Immature natural killer cell (primary cell): ENCODE results near the gene CLMN. TPM values are rescaled to one million over a fixed set of nuclear protein-coding genes. Genes with fewer than 3 reads are reported as not detected.

Experiments
- DNase-seq, 3 donors: peaks; one replicate each; pipeline ENCODE4 v3.0.0; 2022; ENCODE audit warnings: mixed read lengths in 1 of 3
- H3K27ac Mint-ChIP-seq, 6 donors: one replicate each; pipeline ENCODE4 v1.8.0; 2020; ENCODE audit warnings: mixed read lengths in 6 of 6, mild to moderate bottlenecking in 5 of 6, inconsistent platforms in 4 of 6, moderate library complexity in 3 of 6
- H3K27me3 Mint-ChIP-seq, 3 donors: one replicate each; pipeline ENCODE4 v1.8.0; 2020 to 2021; ENCODE audit warnings: low read depth in 3 of 3, mild to moderate bottlenecking in 3 of 3, mixed read lengths in 3 of 3, moderate library complexity in 3 of 3, inconsistent platforms in 1 of 3
- H3K36me3 Mint-ChIP-seq, 3 donors: one replicate each; pipeline ENCODE4 v1.8.0; 2020; ENCODE audit warnings: mixed read lengths in 3 of 3, inconsistent platforms in 2 of 3, mild to moderate bottlenecking in 2 of 3
- H3K4me1 Mint-ChIP-seq, 2 donors: one replicate each; pipeline ENCODE4 v1.8.0; 2020; ENCODE audit warnings: inconsistent platforms in 2 of 2, mild to moderate bottlenecking in 2 of 2, mixed read lengths in 2 of 2, moderate library complexity in 1 of 2
- H3K4me3 Mint-ChIP-seq, 5 donors: one replicate each; pipeline ENCODE4 v1.8.0; 2020; ENCODE audit warnings: mild to moderate bottlenecking in 5 of 5, mixed read lengths in 5 of 5, inconsistent platforms in 3 of 5, moderate library complexity in 3 of 5
- H3K9me3 Mint-ChIP-seq, 6 donors: one replicate each; pipeline ENCODE4 v1.8.0; 2020; ENCODE audit warnings: mild to moderate bottlenecking in 6 of 6, mixed read lengths in 6 of 6, inconsistent platforms in 4 of 6, moderate library complexity in 3 of 6
- polyA plus RNA-seq, 3 donors: library from polyadenylated mRNA; unstranded; fragments of 300-500 nt; fragmentation: Illumina TruSeq; gene quantifications; one replicate each; pipeline ENCODE4 v1.2.3, GENCODE V29; 2021

Gene CLMN
- polyA plus RNA-seq, 3 donors from 2014 or later: 0.09 to 0.39 TPM; not detected in 1

DNA sequence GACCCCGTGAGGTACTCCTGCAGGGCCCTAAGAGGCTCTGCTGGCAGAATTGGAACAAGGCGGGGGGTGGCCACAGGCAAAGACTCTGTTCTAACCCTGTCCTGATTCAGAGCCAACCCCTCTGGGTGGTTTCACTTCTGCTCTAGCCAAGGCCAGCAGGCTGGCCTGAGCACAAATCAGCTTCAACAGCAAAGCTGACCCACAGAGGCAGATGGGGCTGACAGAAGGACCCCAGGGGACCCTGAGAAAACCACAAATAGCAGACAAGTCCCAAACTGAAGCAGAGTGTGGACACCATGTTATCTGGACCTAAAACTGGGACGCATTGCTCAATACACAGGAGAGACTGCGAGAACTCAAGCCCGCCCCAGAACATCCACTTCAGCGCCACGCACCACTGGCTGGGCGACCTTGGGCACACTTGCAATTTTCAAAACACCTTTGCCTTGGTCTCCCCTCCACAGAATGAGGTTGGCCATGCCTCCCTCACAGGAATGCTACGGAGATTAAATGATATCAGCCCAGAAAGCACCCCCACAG lies 85.9 kb downstream of the CLMN start:
- Mint-ChIP-seq H3K4me3 (no peak overlapping the region), H3K9me3 (no peaks in the 10 kb centered on the region), H3K27me3 (peaks cover 0 to 5% (median 2%) of the 10 kb centered on the region in 3 donors), H3K27ac (no peak overlapping the region), H3K36me3 (no peaks in the 10 kb centered on the region), H3K4me1 (no peaks in the 10 kb centered on the region)
- DNase-seq: no peak

DNA sequence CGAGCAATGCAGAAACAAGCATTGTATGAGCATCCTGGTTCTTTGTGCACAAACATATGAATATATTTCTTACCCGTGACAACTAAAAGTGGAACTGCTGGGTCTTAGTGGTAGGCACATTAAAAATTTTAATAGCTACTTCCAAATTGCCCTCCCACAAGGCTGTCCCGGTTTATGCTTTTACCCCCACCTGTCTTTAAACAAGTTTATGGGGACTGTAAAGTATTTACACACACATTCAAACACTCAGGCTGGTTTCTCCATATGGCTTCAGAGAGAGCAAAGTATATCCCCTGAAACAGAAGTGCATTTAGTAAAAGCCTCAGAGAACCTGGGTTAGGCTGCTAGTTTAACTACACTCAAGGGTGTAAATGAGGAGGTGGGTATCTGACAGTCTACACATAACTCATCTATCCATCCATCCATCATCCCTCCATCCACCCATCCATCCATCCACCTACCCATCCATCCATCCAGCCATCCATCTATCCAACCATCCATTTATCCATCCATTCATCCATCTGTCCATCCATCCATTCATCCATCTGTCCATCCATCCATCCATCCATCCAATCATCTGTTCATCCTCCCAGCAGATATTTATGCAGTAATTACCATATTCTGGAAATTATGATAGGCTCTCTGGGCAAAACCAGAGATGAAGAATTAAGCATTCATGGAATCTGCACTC lies 86.7 kb downstream of the CLMN start:
- Mint-ChIP-seq H3K9me3 (no peaks in the 10 kb centered on the region), H3K27ac (no peak overlapping the region), H3K4me3 (no peak overlapping the region), H3K27me3 (peaks cover 0 to 5% (median 4%) of the 10 kb centered on the region in 3 donors), H3K4me1 (no peaks in the 10 kb centered on the region), H3K36me3 (no peaks in the 10 kb centered on the region)
- no peak for DNase-seq

- no peak for DNase-seq
- Mint-ChIP-seq H3K27me3 (peaks cover 0 to 4% (median 3%) of the 10 kb centered on the region in 3 donors), H3K4me1 (no peaks in the 10 kb centered on the region), H3K27ac (no peak overlapping the region), H3K36me3 (no peaks in the 10 kb centered on the region), H3K9me3 (no peaks in the 10 kb centered on the region), H3K4me3 (no peak overlapping the region)
These were observed 87.6 kb downstream of the CLMN start for GRCh38 chr14:95231966-95232633.

- Mint-ChIP-seq H3K27me3 (peaks cover 0 to 3% (median 3%) of the 10 kb centered on the region in 3 donors), H3K4me3 (no peak overlapping the region), H3K36me3 (no peaks in the 10 kb centered on the region), H3K9me3 (no peaks in the 10 kb centered on the region), H3K4me1 (no peaks in the 10 kb centered on the region), H3K27ac (no peak overlapping the region)
- no peak for DNase-seq
These were observed 90.0 kb downstream of the CLMN start for GRCh38 chr14:95229749-95230148.

- no peaks in the 10 kb centered on the region for H3K4me1 Mint-ChIP-seq
- no peaks in the 10 kb centered on the region for H3K9me3 Mint-ChIP-seq
- no peak overlapping the region for H3K4me3 Mint-ChIP-seq
- no peak for DNase-seq
- no peak overlapping the region for H3K27ac Mint-ChIP-seq
- H3K36me3 Mint-ChIP-seq: no peaks in the 10 kb centered on the region
- H3K27me3 Mint-ChIP-seq: peaks cover 0 to 4% (median 4%) of the 10 kb centered on the region in 3 donors
These were observed 91.5 kb downstream of the CLMN start for GRCh38 chr14:95228240-95228639.

GRCh38 chr14:95227279-95227860 lies 92.3 kb downstream of the CLMN start:
- Mint-ChIP-seq H3K27ac (no peak overlapping the region), H3K27me3 (peaks cover 0 to 4% (median 4%) of the 10 kb centered on the region in 3 donors), H3K4me3 (no peak overlapping the region), H3K4me1 (no peaks in the 10 kb centered on the region), H3K36me3 (no peaks in the 10 kb centered on the region), H3K9me3 (no peaks in the 10 kb centered on the region)
- no peak for DNase-seq

DNA sequence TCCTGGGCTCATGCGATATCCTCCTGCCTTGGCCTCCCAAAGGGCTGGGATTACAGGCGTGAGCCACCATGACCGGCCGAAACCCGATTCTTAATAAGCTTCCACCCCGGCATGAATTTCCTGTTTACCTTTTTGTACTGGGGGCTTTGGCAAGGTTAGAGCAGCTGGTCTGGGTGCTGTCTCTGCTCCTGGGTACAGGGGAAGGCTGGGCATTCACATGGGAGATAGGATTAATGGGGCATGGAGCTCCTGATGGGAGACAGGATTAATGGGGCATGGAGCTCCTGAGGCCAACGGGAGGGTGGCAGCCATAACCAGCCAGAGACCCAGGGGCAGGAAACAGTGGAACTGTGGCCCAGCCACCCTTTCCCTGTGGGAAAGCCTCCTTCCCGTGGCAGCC lies 92.9 kb downstream of the CLMN start:
- Mint-ChIP-seq H3K4me1 (no peaks in the 10 kb centered on the region), H3K4me3 (no peak overlapping the region), H3K27me3 (peaks cover 0 to 4% (median 4%) of the 10 kb centered on the region in 3 donors), H3K36me3 (no peaks in the 10 kb centered on the region), H3K27ac (no peak overlapping the region), H3K9me3 (no peaks in the 10 kb centered on the region)
- no peak for DNase-seq

GRCh38 chr14:95225251-95225887 lies 94.3 kb downstream of the CLMN start:
- Mint-ChIP-seq H3K9me3 (no peaks in the 10 kb centered on the region), H3K27ac (no peak overlapping the region), H3K4me3 (no peak overlapping the region), H3K27me3 (peaks cover 0 to 4% (median 4%) of the 10 kb centered on the region in 3 donors), H3K4me1 (no peaks in the 10 kb centered on the region), H3K36me3 (no peaks in the 10 kb centered on the region)
- no peak for DNase-seq

GRCh38 chr14:95222870-95223398 lies 96.8 kb downstream of the CLMN start:
- H3K4me3 Mint-ChIP-seq: no peak overlapping the region
- H3K27me3 Mint-ChIP-seq: peaks cover 0 to 4% (median 3%) of the 10 kb centered on the region in 3 donors
- H3K27ac Mint-ChIP-seq: no peak overlapping the region
- DNase-seq: no peak
- no peaks in the 10 kb centered on the region for H3K4me1 Mint-ChIP-seq
- H3K36me3 Mint-ChIP-seq: no peaks in the 10 kb centered on the region
- H3K9me3 Mint-ChIP-seq: no peaks in the 10 kb centered on the region

GRCh38 chr14:95222151-95222631 lies 97.5 kb downstream of the CLMN start:
- no peaks in the 10 kb centered on the region for H3K4me1 Mint-ChIP-seq

DNA sequence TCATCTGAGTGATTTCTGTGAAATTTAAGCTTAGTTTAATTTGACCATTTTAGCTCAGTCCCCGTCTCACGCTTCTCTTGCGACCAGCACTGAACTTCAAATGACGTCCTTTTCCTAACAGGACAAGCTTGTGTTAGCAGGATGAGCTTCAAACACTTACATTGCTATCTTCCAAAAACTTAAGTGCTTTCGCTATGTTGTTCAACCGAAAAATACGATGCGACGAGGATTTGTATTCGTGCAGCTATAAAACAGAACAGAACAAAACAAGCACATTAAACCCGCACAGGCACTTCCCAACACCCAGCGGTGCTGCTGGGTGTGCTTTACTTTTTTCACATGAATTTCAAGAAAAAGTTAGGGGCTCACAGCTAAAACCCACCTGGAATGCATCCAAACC lies 98.2 kb downstream of the CLMN start:
- no peak for DNase-seq
- Mint-ChIP-seq H3K27ac (no peak overlapping the region), H3K36me3 (no peaks in the 10 kb centered on the region), H3K4me3 (no peak overlapping the region), H3K9me3 (no peaks in the 10 kb centered on the region), H3K27me3 (peaks cover 0 to 3% (median 2%) of the 10 kb centered on the region in 3 donors), H3K4me1 (no peaks in the 10 kb centered on the region)

More at GRCh38 chr14:95222151-95222631, 97.5 kb downstream of the CLMN start:
- Mint-ChIP-seq H3K36me3 (no peaks in the 10 kb centered on the region), H3K9me3 (no peaks in the 10 kb centered on the region), H3K27ac (no peak overlapping the region), H3K27me3 (peaks cover 0 to 3% (median 2%) of the 10 kb centered on the region in 3 donors), H3K4me3 (no peak overlapping the region)
- DNase-seq: no peak

GRCh38 chr14:95220663-95221231 lies 99.0 kb downstream of the CLMN start:
- peaks cover 0 to 3% (median 2%) of the 10 kb centered on the region in 3 donors for H3K27me3 Mint-ChIP-seq
- no peaks in the 10 kb centered on the region for H3K36me3 Mint-ChIP-seq
- H3K9me3 Mint-ChIP-seq: no peaks in the 10 kb centered on the region
- DNase-seq: no peak
- H3K27ac Mint-ChIP-seq: no peak overlapping the region
- H3K4me3 Mint-ChIP-seq: no peak overlapping the region
- H3K4me1 Mint-ChIP-seq: no peaks in the 10 kb centered on the region

- H3K9me3 Mint-ChIP-seq: no peaks in the 10 kb centered on the region
- H3K27ac Mint-ChIP-seq: no peak overlapping the region
These were observed 101.1 kb downstream of the CLMN start for GRCh38 chr14:95218472-95219193.

More at GRCh38 chr14:95218472-95219193, 101.1 kb downstream of the CLMN start:
- no peak overlapping the region for H3K4me3 Mint-ChIP-seq
- no peaks in the 10 kb centered on the region for H3K36me3 Mint-ChIP-seq
- no peaks in the 10 kb centered on the region for H3K4me1 Mint-ChIP-seq
- peaks cover 0 to 2% (median 0%) of the 10 kb centered on the region in 3 donors for H3K27me3 Mint-ChIP-seq
- DNase-seq: no peak
